Transverse colon (tissue), 4 donors: ENCODE results near the gene KCNQ1OT1. TPM values are rescaled to one million over a fixed set of nuclear protein-coding genes. Genes with fewer than 3 reads are reported as not detected.
A peak's percentile ranks its signal among the peaks of the same experiment; 100 is the strongest.

ENCODE experiments used
- DNase-seq: peaks from one replicate; pipeline ENCODE4 v3.0.0-alpha.2; 2019
- H3K27ac ChIP-seq, 4 donors: fragments of 200-600 bp; sonication (generic); 2 replicates each; pipeline ENCODE4 v1.5.1; 2016 to 2018; ENCODE audit warnings: inconsistent platforms in 4 of 4
- H3K27me3 ChIP-seq: fragments of 200-600 bp; sonication (generic); 2 replicates; pipeline ENCODE4 v1.5.1; 2017; ENCODE audit warnings: inconsistent platforms
- H3K36me3 ChIP-seq, 4 donors: fragments of 200-600 bp; sonication (generic); 2 replicates each; pipeline ENCODE4 v1.5.1; 2017 to 2019; ENCODE audit warnings: inconsistent platforms in 4 of 4
- H3K4me1 ChIP-seq, 4 donors: fragments of 200-600 bp; sonication (generic); 2 replicates each; pipeline ENCODE4 v1.5.1; 2017 to 2020; ENCODE audit warnings: inconsistent platforms in 4 of 4
- H3K4me3 ChIP-seq, 4 donors: fragments of 200-600 bp; sonication (generic); 1 replicate in 1 of 4; 2 replicates in 3 of 4; pipeline versions ENCODE4 v1.5.1 to v1.6.1; 2017 to 2019; ENCODE audit warnings: inconsistent platforms in 4 of 4
- H3K9me3 ChIP-seq, 2 donors: fragments of 200-600 bp; sonication (generic); 2 replicates each; pipeline ENCODE4 v1.5.1; 2017 to 2019; ENCODE audit warnings: inconsistent platforms in 2 of 2
- CTCF ChIP-seq, 5 experiments: fragments of 200-600 bp in 3 of 5; fragments of 450-650 bp in 2 of 5; sonication (generic) in 3 of 5; IDR thresholded peaks; 1 replicate in 2 of 5; 2 replicates in 3 of 5; pipeline ENCODE4 v1.5.1; 2016 to 2017; ENCODE audit warnings: antibody characterized with exemption in 5 of 5, inconsistent platforms in 3 of 5, mild to moderate bottlenecking in 2 of 5, moderate library complexity in 1 of 5
- EP300 ChIP-seq: sonication (generic); formaldehyde crosslinking; IDR thresholded peaks from one replicate; pipeline ENCODE4 v1.6.1; 2017; ENCODE audit warnings: antibody characterized with exemption, low read depth
- POLR2A ChIP-seq: fragments of 450-650 bp; IDR thresholded peaks from one replicate; pipeline ENCODE4 v1.6.1; 2016; ENCODE audit warnings: antibody characterized with exemption, mild to moderate bottlenecking, moderate library complexity
- POLR2AphosphoS5 ChIP-seq, 3 donors: sonication (generic); formaldehyde crosslinking; IDR thresholded peaks; one replicate each; pipeline ENCODE4 v1.6.1; 2016; ENCODE audit warnings: antibody characterized with exemption in 3 of 3
- WGBS, 2 donors: methylation state at CpG; one replicate each; pipeline ENCODE4 v1.1.5; 2018; ENCODE audit warnings: low coverage in 1 of 2; 5-methylcytosine and 5-hydroxymethylcytosine counted together
- in situ Hi-C, 4 donors: fragments of 200-750 bp; cut with MboI; loops; one replicate each; pipeline versions ENCODE4 v1.15.0 to v1.15.1; 2017; ENCODE audit warnings: low sequenced_read_pairs in 3 of 4, low pct_ligation_motif_present in 1 of 4, low pct_unique_long_range_greater_than_20kb in 1 of 4
- intact Hi-C: fragments of 100-400 bp; cut with DNase I; formaldehyde crosslinking; loops from one replicate; pipeline ENCODE4 v1.15.1; 2023; ENCODE audit warnings: low total_unique reads
- total RNA-seq, 4 donors: library from RNA; depleted of rRNA; stranded (reverse); fragments of >200 nt; gene quantifications; one replicate each; pipeline ENCODE4 v1.1.0, GENCODE V29; 2016

The KCNQ1OT1 gene
- total RNA-seq, 4 donors from 2014 or later: 1.5 to 5.0 (median 1.9) TPM

- Histone ChIP-seq H3K36me3 (no peaks in the 10 kb centered on the region), H3K4me1 (peaks cover 0 to 26% (median 9%) of the 10 kb centered on the region in 4 donors), H3K27me3 (no peaks in the 10 kb centered on the region), H3K4me3 (no peak overlapping the region), H3K9me3 (peaks cover 2 to 12% of the 10 kb centered on the region in 2 donors), H3K27ac (no peak overlapping the region)
- WGBS, 2 donors: 69 to 70% methylated on average over 4 of the region's 4 CpGs
- no peak for TF ChIP-seq CTCF (IDR thresholded peaks at IDR 0.05)
- TF ChIP-seq POLR2AphosphoS5 (IDR thresholded peaks at IDR 0.05): no peak
- TF ChIP-seq EP300: no peak
- TF ChIP-seq POLR2A: no peak
- no peak for DNase-seq
- in situ Hi-C loops (no loop called here), intact Hi-C loops (no loop called here)
These were observed 86.8 kb downstream of the KCNQ1OT1 start for GRCh38 chr11:2612884-2613571.

- H3K36me3 ChIP-seq: no peaks in the 10 kb centered on the region
- no peaks in the 10 kb centered on the region for H3K27me3 ChIP-seq
- H3K4me1 ChIP-seq: peaks cover 0 to 26% (median 10%) of the 10 kb centered on the region in 4 donors
- H3K4me3 ChIP-seq: no peak overlapping the region
- in situ Hi-C loops (no loop called here), intact Hi-C loops (no loop called here)
- WGBS, 2 donors: 48 to 49% methylated on average over 2 of the region's 2 CpGs
- TF ChIP-seq POLR2A (no peak), CTCF (IDR thresholded peaks at IDR 0.05) (no peak), EP300 (no peak), POLR2AphosphoS5 (IDR thresholded peaks at IDR 0.05) (no peak)
- peak overlapping the region in 1 of 4 donors; percentile 25 for H3K27ac ChIP-seq
- DNase-seq: no peak
- peaks cover 0 to 12% of the 10 kb centered on the region in 2 donors for H3K9me3 ChIP-seq
These were observed 90.4 kb downstream of the KCNQ1OT1 start for GRCh38 chr11:2609345-2609744.

- TF ChIP-seq CTCF (IDR thresholded peaks at IDR 0.05) (no peak), POLR2A (no peak), POLR2AphosphoS5 (IDR thresholded peaks at IDR 0.05) (no peak), EP300 (no peak)
- in situ Hi-C loops: no loop called here
- H3K4me1 ChIP-seq: no peaks in the 10 kb centered on the region
- peaks cover 4 to 8% of the 10 kb centered on the region in 2 donors for H3K9me3 ChIP-seq
- intact Hi-C loops: no loop called here
- H3K27ac ChIP-seq: no peak overlapping the region
- no peak for DNase-seq
- no peak overlapping the region for H3K4me3 ChIP-seq
- WGBS, 2 donors: 85 to 91% methylated on average over 1 to 8 of the region's 8 CpGs
- H3K36me3 ChIP-seq: no peaks in the 10 kb centered on the region
- no peaks in the 10 kb centered on the region for H3K27me3 ChIP-seq
These were observed 100.1 kb downstream of the KCNQ1OT1 start for GRCh38 chr11:2599561-2600189.

DNA sequence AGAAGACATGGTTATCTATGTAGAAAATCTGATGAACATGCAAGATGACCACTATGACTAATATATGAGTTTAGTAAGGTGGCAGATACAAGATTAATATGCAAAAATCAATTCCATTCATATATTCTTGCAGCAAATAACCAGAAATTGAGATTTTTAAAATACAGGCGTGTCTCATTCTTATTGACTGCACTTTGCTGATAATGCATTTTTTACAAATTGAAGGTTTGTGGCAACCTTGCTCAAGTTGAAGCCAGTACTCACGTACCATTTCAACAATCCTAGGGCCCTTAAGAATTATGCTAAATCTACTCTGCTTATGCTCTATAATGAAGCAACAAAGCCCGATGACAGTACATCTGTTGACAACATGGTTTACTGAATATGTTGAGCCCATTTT is 104.6 kb downstream of the KCNQ1OT1 start:
- H3K36me3 ChIP-seq: no peaks in the 10 kb centered on the region
- TF ChIP-seq POLR2A (no peak), EP300 (no peak), POLR2AphosphoS5 (IDR thresholded peaks at IDR 0.05) (no peak), CTCF (IDR thresholded peaks at IDR 0.05) (no peak)
- WGBS, 2 donors: 92 to 94% methylated on average over 2 to 3 of the region's 3 CpGs
- no peaks in the 10 kb centered on the region for H3K4me1 ChIP-seq
- no peak overlapping the region for H3K4me3 ChIP-seq
- no peak for DNase-seq
- H3K27ac ChIP-seq: no peak overlapping the region
- H3K27me3 ChIP-seq: no peaks in the 10 kb centered on the region
- intact Hi-C loops: no loop called here
- in situ Hi-C loops: no loop called here
- peaks cover 4 to 8% of the 10 kb centered on the region in 2 donors for H3K9me3 ChIP-seq
